WTC11 (cell line): Measurements from ENCODE around the gene EXOSC7. TPM values are rescaled to one million over a fixed set of nuclear protein-coding genes. Genes with fewer than 3 reads are reported as not detected.

ENCODE experiments used
- ATAC-seq: fragments of 200-7000 bp; cut with Tn5 transposase; 2 replicates; pipeline ENCODE4 v1.10.0; 2021; ENCODE audit warnings: mild to moderate bottlenecking, moderate library complexity
- CTCF ChIA-PET: fragments of 300-600 bp; sonication (Branson Sonifier 250); formaldehyde crosslinking; loops from one replicate; lab custom pipeline; 2021; ENCODE audit warnings: antibody characterized with exemption; lab: Charles Lee
- POLR2A ChIA-PET: fragments of 350-600 bp; sonication (Branson Sonifier 250); formaldehyde crosslinking; loops from one replicate; lab custom pipeline; 2021; ENCODE audit warnings: antibody characterized with exemption; lab: Charles Lee
- DNase-seq: peaks from one replicate; pipeline ENCODE4 v3.0.0; 2021; ENCODE audit warnings: low spot score
- H3K27ac Mint-ChIP-seq: 2 replicates; pipeline ENCODE4 v1.8.0; 2021; ENCODE audit warnings: mixed read lengths
- H3K27me3 Mint-ChIP-seq: 2 replicates; pipeline ENCODE4 v1.8.0; 2021; ENCODE audit warnings: low read depth, mild to moderate bottlenecking, moderate library complexity, mixed read lengths
- H3K36me3 Mint-ChIP-seq: 2 replicates; pipeline ENCODE4 v1.8.0; 2021; ENCODE audit warnings: mixed read lengths
- H3K4me1 Mint-ChIP-seq: 2 replicates; pipeline ENCODE4 v1.8.0; 2022; ENCODE audit warnings: mixed read lengths
- H3K4me3 Mint-ChIP-seq: 2 replicates; pipeline ENCODE4 v1.8.0; 2021; ENCODE audit warnings: mild to moderate bottlenecking, moderate library complexity, mixed read lengths
- H3K9me3 Mint-ChIP-seq: 2 replicates; pipeline ENCODE4 v1.8.0; 2021; ENCODE audit warnings: mixed read lengths
- CREM ChIP-seq: sonication (generic); formaldehyde crosslinking; IDR thresholded peaks from 2 replicates; pipeline ENCODE4 v1.8.1; 2022; ENCODE audit warnings: mild to moderate bottlenecking, missing genetic modification reagents, moderate library complexity
- GTF2I ChIP-seq: fragments of 250-450 bp; sonication (Bioruptor Pico); conservative IDR thresholded peaks from 2 replicates; pipeline ENCODE4 v1.4.0; 2021; ENCODE audit warnings: mild to moderate bottlenecking
- HMGXB4 ChIP-seq: sonication (generic); formaldehyde crosslinking; IDR thresholded peaks from 2 replicates; pipeline ENCODE4 v1.8.1; 2023; ENCODE audit warnings: mild to moderate bottlenecking, moderate library complexity, missing genetic modification reagents
- IRF1 ChIP-seq: sonication (generic); formaldehyde crosslinking; IDR thresholded peaks from 2 replicates; pipeline ENCODE4 v1.8.0; 2023; ENCODE audit warnings: missing genetic modification reagents
- MAX ChIP-seq: sonication (generic); formaldehyde crosslinking; IDR thresholded peaks from 2 replicates; pipeline ENCODE4 v1.8.0; 2022; ENCODE audit warnings: mild to moderate bottlenecking, missing genetic modification reagents
- MXD4 ChIP-seq: fragments of 250-450 bp; sonication (Bioruptor Pico); IDR thresholded peaks from 2 replicates; pipeline ENCODE4 v1.8.0; 2021; ENCODE audit warnings: mild to moderate bottlenecking, moderate library complexity, borderline replicate concordance
- NFYB ChIP-seq: sonication (generic); formaldehyde crosslinking; conservative IDR thresholded peaks from 2 replicates; pipeline ENCODE4 v1.8.0; 2022; ENCODE audit warnings: low read depth, missing genetic modification reagents
- NR2C2 ChIP-seq: sonication (generic); formaldehyde crosslinking; IDR thresholded peaks from 2 replicates; pipeline ENCODE4 v1.8.0; 2022; ENCODE audit warnings: mild to moderate bottlenecking, missing genetic modification reagents
- NR3C1 ChIP-seq: sonication (generic); formaldehyde crosslinking; conservative IDR thresholded peaks from 2 replicates; pipeline ENCODE4 v1.8.1; 2023; ENCODE audit warnings: low read depth, mild to moderate bottlenecking, missing genetic modification reagents
- RELA ChIP-seq: sonication (generic); formaldehyde crosslinking; IDR thresholded peaks from 2 replicates; pipeline ENCODE4 v1.8.1; 2022; ENCODE audit warnings: missing genetic modification reagents, mild to moderate bottlenecking, borderline replicate concordance
- SMAD3 ChIP-seq: sonication (generic); formaldehyde crosslinking; IDR thresholded peaks from 2 replicates; pipeline ENCODE4 v1.8.0; 2022; ENCODE audit warnings: missing genetic modification reagents, mild to moderate bottlenecking, borderline replicate concordance
- TCF7 ChIP-seq: sonication (generic); formaldehyde crosslinking; IDR thresholded peaks from 2 replicates; pipeline ENCODE4 v1.8.0; 2022; ENCODE audit warnings: mild to moderate bottlenecking, low read depth, missing genetic modification reagents, moderate library complexity
- ZBTB21 ChIP-seq: sonication (generic); formaldehyde crosslinking; IDR thresholded peaks from 2 replicates; pipeline ENCODE4 v1.8.1; 2023; ENCODE audit warnings: mild to moderate bottlenecking, missing genetic modification reagents, borderline replicate concordance
- ZBTB43 ChIP-seq: sonication (generic); formaldehyde crosslinking; IDR thresholded peaks from 2 replicates; pipeline ENCODE4 v1.8.1; 2023; ENCODE audit warnings: mild to moderate bottlenecking, missing genetic modification reagents
- ZNF232 ChIP-seq: sonication (generic); formaldehyde crosslinking; IDR thresholded peaks from 2 replicates; pipeline ENCODE4 v1.8.0; 2022; ENCODE audit warnings: mild to moderate bottlenecking, missing genetic modification reagents
- ZNF317 ChIP-seq: sonication (generic); formaldehyde crosslinking; IDR thresholded peaks from 2 replicates; pipeline ENCODE4 v1.8.1; 2023; ENCODE audit warnings: low read depth, mild to moderate bottlenecking, moderate library complexity, missing genetic modification reagents, borderline replicate concordance
- ZSCAN18 ChIP-seq: fragments of 250-450 bp; sonication (Bioruptor Pico); IDR thresholded peaks from 2 replicates; pipeline ENCODE4 v2.1.2; 2022; ENCODE audit warnings: mild to moderate bottlenecking, moderate library complexity
- total RNA-seq: library from RNA; stranded (reverse); gene quantifications from 3 replicates; pipeline ENCODE4 v1.2.3, GENCODE V29; 2021
- TF ChIP-seq, protein P1 (sequence below): sonication (generic); formaldehyde crosslinking; IDR thresholded peaks from 2 replicates; pipeline ENCODE4 v1.8.1; 2022; ENCODE audit warnings: mild to moderate bottlenecking, moderate library complexity, missing genetic modification reagents
- TF ChIP-seq, protein P2 (sequence below): sonication (generic); formaldehyde crosslinking; IDR thresholded peaks from 2 replicates; pipeline ENCODE4 v1.8.0; 2022; ENCODE audit warnings: mild to moderate bottlenecking, missing genetic modification reagents
- TF ChIP-seq, protein P3 (sequence below): fragments of 250-450 bp; sonication (Bioruptor Pico); IDR thresholded peaks from 2 replicates; pipeline ENCODE4 v1.9.0; 2021; ENCODE audit warnings: mild to moderate bottlenecking

EXOSC7 gene
- total RNA-seq, 1 experiment from 2014 or later: 85.7 TPM

DNA sequence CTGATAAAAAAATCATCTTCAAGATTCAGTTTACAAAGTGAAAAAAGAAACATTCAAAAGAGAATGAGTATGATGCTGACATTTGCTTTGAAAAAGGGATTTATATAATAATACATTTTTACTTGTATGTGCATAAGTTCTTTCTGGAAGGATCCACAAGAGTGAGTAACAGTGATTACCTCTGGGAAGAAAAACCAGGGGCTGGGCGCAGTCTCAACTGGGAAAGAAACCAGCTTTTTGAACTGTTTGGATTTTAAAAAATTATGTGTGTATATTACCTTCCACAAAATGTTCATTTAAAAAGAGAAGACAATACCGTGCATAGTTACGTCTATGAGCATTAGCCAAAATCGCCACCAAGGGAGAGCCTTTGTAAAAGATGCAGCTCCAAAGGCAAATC is 51.4 kb downstream of the EXOSC7 start:
- ATAC-seq (no peak), DNase-seq (no peak)
- Mint-ChIP-seq H3K36me3 (no peaks in the 10 kb centered on the region), H3K27me3 (peaks cover 27% of the 10 kb centered on the region), H3K4me1 (no peaks in the 10 kb centered on the region), H3K9me3 (no peaks in the 10 kb centered on the region), H3K27ac (no peak overlapping the region), H3K4me3 (no peak overlapping the region)
- CTCF ChIA-PET: no interaction called here
- POLR2A ChIA-PET: no interaction called here
- TF ChIP-seq NFYB (no peak), HMGXB4 (CRISPR knock-in tag) (no peak), TCF7 (CRISPR knock-in tag) (no peak), SMAD3 (CRISPR knock-in tag) (no peak), NR3C1 (CRISPR knock-in tag) (no peak)
- TF ChIP-seq, protein P1, sequence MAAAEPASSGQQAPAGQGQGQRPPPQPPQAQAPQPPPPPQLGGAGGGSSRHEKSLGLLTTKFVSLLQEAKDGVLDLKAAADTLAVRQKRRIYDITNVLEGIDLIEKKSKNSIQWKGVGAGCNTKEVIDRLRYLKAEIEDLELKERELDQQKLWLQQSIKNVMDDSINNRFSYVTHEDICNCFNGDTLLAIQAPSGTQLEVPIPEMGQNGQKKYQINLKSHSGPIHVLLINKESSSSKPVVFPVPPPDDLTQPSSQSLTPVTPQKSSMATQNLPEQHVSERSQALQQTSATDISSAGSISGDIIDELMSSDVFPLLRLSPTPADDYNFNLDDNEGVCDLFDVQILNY (CRISPR knock-in tag): no peak

DNA sequence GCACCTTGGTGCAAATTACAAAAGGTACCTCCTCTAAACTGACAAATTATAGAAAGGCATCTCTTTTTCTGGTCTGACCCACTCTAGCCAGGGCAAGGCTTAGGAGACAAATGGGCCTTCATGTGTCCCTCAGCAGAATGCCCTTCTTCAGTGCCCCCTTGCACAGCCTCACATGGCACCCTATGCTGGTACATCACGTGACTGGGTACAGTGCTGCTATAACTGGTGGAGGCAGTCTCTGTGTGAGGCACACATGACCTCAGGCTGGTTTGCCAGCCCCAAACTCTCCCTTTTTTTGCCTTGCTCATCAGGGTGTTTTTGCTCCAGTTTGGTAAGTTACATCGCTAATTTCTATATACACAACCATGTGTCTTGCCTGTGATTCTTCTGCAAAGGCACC is 53.2 kb downstream of the EXOSC7 start:
- DNase-seq (no peak), ATAC-seq (no peak)
- H3K36me3 Mint-ChIP-seq: no peaks in the 10 kb centered on the region
- H3K27me3 Mint-ChIP-seq: peaks cover 45% of the 10 kb centered on the region
- no peak for TF ChIP-seq GTF2I
- TF ChIP-seq CREM: no peak
- TF ChIP-seq NR2C2 (CRISPR knock-in tag): no peak
- TF ChIP-seq MAX (CRISPR knock-in tag): no peak
- TF ChIP-seq, protein P2, sequence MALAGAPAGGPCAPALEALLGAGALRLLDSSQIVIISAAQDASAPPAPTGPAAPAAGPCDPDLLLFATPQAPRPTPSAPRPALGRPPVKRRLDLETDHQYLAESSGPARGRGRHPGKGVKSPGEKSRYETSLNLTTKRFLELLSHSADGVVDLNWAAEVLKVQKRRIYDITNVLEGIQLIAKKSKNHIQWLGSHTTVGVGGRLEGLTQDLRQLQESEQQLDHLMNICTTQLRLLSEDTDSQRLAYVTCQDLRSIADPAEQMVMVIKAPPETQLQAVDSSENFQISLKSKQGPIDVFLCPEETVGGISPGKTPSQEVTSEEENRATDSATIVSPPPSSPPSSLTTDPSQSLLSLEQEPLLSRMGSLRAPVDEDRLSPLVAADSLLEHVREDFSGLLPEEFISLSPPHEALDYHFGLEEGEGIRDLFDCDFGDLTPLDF: no peak
- no peak for TF ChIP-seq ZBTB21
- TF ChIP-seq MXD4 (CRISPR knock-in tag): no peak
- no peak for TF ChIP-seq ZSCAN18 (CRISPR knock-in tag)
- no peak for TF ChIP-seq ZNF317 (CRISPR knock-in tag)
- TF ChIP-seq IRF1 (CRISPR knock-in tag): no peak
- TF ChIP-seq, protein P3, sequence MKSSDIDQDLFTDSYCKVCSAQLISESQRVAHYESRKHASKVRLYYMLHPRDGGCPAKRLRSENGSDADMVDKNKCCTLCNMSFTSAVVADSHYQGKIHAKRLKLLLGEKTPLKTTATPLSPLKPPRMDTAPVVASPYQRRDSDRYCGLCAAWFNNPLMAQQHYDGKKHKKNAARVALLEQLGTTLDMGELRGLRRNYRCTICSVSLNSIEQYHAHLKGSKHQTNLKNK: no peak
- no peak for TF ChIP-seq ZNF232 (CRISPR knock-in tag)
- TF ChIP-seq RELA (CRISPR knock-in tag): no peak
- no peak for TF ChIP-seq ZBTB43 (CRISPR knock-in tag)
- H3K4me3 Mint-ChIP-seq: no peak overlapping the region
- no peaks in the 10 kb centered on the region for H3K9me3 Mint-ChIP-seq
- H3K27ac Mint-ChIP-seq: no peak overlapping the region
- ChIA-PET CTCF (interaction anchor here (0.8 to 1.0 kb wide), 2 partner anchors 181 to 631 kb away, joined by 3 to 4 read pairs; no protein-coding TSS in a partner anchor), POLR2A (no interaction called here)
- H3K4me1 Mint-ChIP-seq: no peaks in the 10 kb centered on the region
